ENCODE data around the gene PDE10A.

DNA sequence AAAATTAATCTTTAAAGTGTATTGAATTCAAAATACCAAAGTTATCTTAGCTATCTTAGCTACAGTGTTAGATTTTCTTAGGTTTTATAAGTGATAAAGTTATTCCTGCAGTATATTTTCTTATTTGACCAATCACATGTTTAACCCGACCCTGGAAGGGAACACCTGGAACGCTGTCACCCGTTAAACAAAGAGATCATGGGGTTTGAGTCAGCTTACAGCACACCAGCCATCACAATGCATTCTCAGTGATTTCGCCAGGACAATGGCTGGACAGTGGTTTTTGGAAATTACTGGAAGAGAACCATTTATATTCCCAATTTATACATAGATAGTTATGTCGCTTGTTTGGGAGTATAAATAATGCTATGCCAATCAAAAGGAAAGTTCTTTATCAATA lies 364.2 kb downstream of the PDE10A start:
- TF ChIP-seq ZNF274 (IDR thresholded peaks at IDR 0.05; ENCODE audit: low read depth, low read length) = no peak
- TF ChIP-seq YY1 (IDR thresholded peaks at IDR 0.05; ENCODE audit: insufficient read depth, insufficient read length) = no peak
- no peak for TF ChIP-seq SUZ12 (IDR thresholded peaks at IDR 0.05; ENCODE audit: extremely low read depth, insufficient read depth, insufficient read length)

Measured in NT2/D1 (cell line).